ENCODE data around the gene TKT.

TKT gene

GRCh38 chr3:53238886-53239285, 16.9 kb downstream of the TKT start:
- DNase-seq = no peak

- DNase-seq = no peak
Observed at GRCh38 chr3:53238051-53238850, 17.6 kb downstream of the TKT start.

- DNase-seq = no peak
Observed at GRCh38 chr3:53236112-53236841, 19.5 kb downstream of the TKT start.

GRCh38 chr3:53235545-53235944, 20.3 kb downstream of the TKT start:
- no peak for DNase-seq

GRCh38 chr3:53234841-53235232, 21.0 kb downstream of the TKT start:
- no peak for DNase-seq

- DNase-seq = no peak
Observed at GRCh38 chr3:53234130-53234840, 21.5 kb downstream of the TKT start.

GRCh38 chr3:53232641-53233377, 23.0 kb downstream of the TKT start:
- no peak for DNase-seq

GRCh38 chr3:53231532-53232511, 24.0 kb downstream of the TKT start:
- no peak for DNase-seq

GRCh38 chr3:53230789-53231188, 25.0 kb downstream of the TKT start:
- DNase-seq = no peak

GRCh38 chr3:53230041-53230621, 25.7 kb downstream of the TKT start:
- DNase-seq = no peak

GRCh38 chr3:53229606-53230005, 26.2 kb downstream of the TKT start:
- no peak for DNase-seq

- no peak for DNase-seq
Observed at GRCh38 chr3:53229171-53229570, 26.7 kb downstream of the TKT start.

- no peak for DNase-seq
Observed at GRCh38 chr3:53227993-53228885, 27.6 kb downstream of the TKT start.

- DNase-seq = no peak
Observed at GRCh38 chr3:53226841-53227407, 28.9 kb downstream of the TKT start.

- DNase-seq = no peak
Observed at GRCh38 chr3:53226142-53226840, 29.5 kb downstream of the TKT start.

- DNase-seq = no peak
Observed at GRCh38 chr3:53225651-53226050, 30.2 kb downstream of the TKT start.

GRCh38 chr3:53225181-53225580, 30.6 kb downstream of the TKT start:
- no peak for DNase-seq

GRCh38 chr3:53224536-53224935, 31.3 kb downstream of the TKT start:
- no peak for DNase-seq

GRCh38 chr3:53224026-53224425, 31.8 kb downstream of the TKT start:
- no peak for DNase-seq

Measured in stimulated activated CD4-positive, alpha-beta T cell treated with anti-CD3 and anti-CD28 coated beads, Interleukin-4, amount 100 ng/mL, for 4 hours (primary cell).